Esophagus muscularis mucosa (tissue), 4 donors: ENCODE results near the gene PLA2G6. TPM values are rescaled to one million over a fixed set of nuclear protein-coding genes. Genes with fewer than 3 reads are reported as not detected.
"Not testable (repeated sequence)": the region's sequence is repeated elsewhere in the genome, so short reads cannot be mapped to it uniquely, and the experiment has no call there.

ENCODE experiments used
- DNase-seq: peaks from one replicate; pipeline ENCODE4 v3.0.0-alpha.2; 2017; ENCODE audit errors: extremely low spot score
- H3K27ac ChIP-seq, 4 donors: fragments of 200-600 bp; sonication (generic); replicated peaks in 1 of 4; 1 replicate in 3 of 4; 2 replicates in 1 of 4; pipeline ENCODE4 v1.5.1; 2016 to 2019; ENCODE audit warnings: mild to moderate bottlenecking in 1 of 4
- H3K27me3 ChIP-seq, 4 donors: fragments of 200-600 bp; sonication (generic); one replicate each; pipeline versions ENCODE4 v1.5.1 to v1.6.0; 2016 to 2019
- H3K36me3 ChIP-seq, 4 donors: fragments of 200-600 bp; sonication (generic); one replicate each; pipeline ENCODE4 v1.5.1; 2016 to 2019
- H3K4me1 ChIP-seq, 4 donors: fragments of 200-600 bp; sonication (generic); one replicate each; pipeline ENCODE4 v1.5.1; 2016 to 2019
- H3K4me3 ChIP-seq, 4 donors: fragments of 200-600 bp; sonication (generic); 1 replicate in 2 of 4; 2 replicates in 2 of 4; pipeline ENCODE4 v1.5.1; 2016 to 2019; ENCODE audit warnings: mild to moderate bottlenecking in 4 of 4, moderate library complexity in 1 of 4
- H3K9me3 ChIP-seq, 4 donors: fragments of 200-600 bp; sonication (generic); 1 replicate in 3 of 4; 2 replicates in 1 of 4; pipeline ENCODE4 v1.5.1; 2016 to 2019
- CTCF ChIP-seq, 3 experiments: fragments of 200-600 bp in 2 of 3; fragments of 450-650 bp in 1 of 3; sonication (generic) in 2 of 3; IDR thresholded peaks; one replicate each; pipeline ENCODE4 v1.5.1; 2017 to 2019; ENCODE audit warnings: antibody characterized with exemption in 3 of 3, mild to moderate bottlenecking in 2 of 3, moderate library complexity in 1 of 3
- EP300 ChIP-seq: sonication (generic); formaldehyde crosslinking; IDR thresholded peaks from one replicate; pipeline ENCODE4 v1.6.1; 2017; ENCODE audit warnings: antibody characterized with exemption
- POLR2A ChIP-seq: fragments of 450-650 bp; IDR thresholded peaks from one replicate; pipeline ENCODE4 v1.6.1; 2017; ENCODE audit warnings: antibody characterized with exemption, moderate library complexity, mild to moderate bottlenecking, low read depth
- POLR2AphosphoS5 ChIP-seq, 2 donors: sonication (generic); formaldehyde crosslinking; IDR thresholded peaks; one replicate each; pipeline ENCODE4 v1.6.1; 2017; ENCODE audit warnings: antibody characterized with exemption in 2 of 2
- WGBS: methylation state at CpG from one replicate; pipeline ENCODE4 v1.1.5; 2018; 5-methylcytosine and 5-hydroxymethylcytosine counted together
- intact Hi-C: fragments of 100-400 bp; cut with DNase I; formaldehyde crosslinking; loops from one replicate; pipeline ENCODE4 v1.15.1; 2023
- total RNA-seq, 4 donors: library from RNA; depleted of rRNA; stranded (reverse); fragments of >200 nt; gene quantifications; one replicate each; pipeline versions ENCODE4 v1.1.0 to v1.2.1, GENCODE V29; 2016

Gene PLA2G6
- total RNA-seq, 4 donors from 2014 or later: 13.9 to 18.3 (median 15.6) TPM

- Histone ChIP-seq H3K36me3 (no peaks in the 10 kb centered on the region), H3K4me1 (no peaks in the 10 kb centered on the region), H3K27me3 (no peaks in the 10 kb centered on the region), H3K4me3 (no peak overlapping the region), H3K9me3 (no peaks in the 10 kb centered on the region), H3K27ac (no peak overlapping the region)
- intact Hi-C loops: no loop called here
- WGBS: 95% methylated on average over 1 of the region's 1 CpG
- DNase-seq: no peak
- TF ChIP-seq EP300 (no peak), POLR2AphosphoS5 (IDR thresholded peaks at IDR 0.05) (no peak), POLR2A (no peak), CTCF (IDR thresholded peaks at IDR 0.05) (no peak)
Measured at GRCh38 chr22:38155703-38156102, 25.9 kb downstream of the PLA2G6 start.

- WGBS: 83% methylated on average over 1 of the region's 1 CpG
- H3K36me3 ChIP-seq, H3K27me3 ChIP-seq, H3K9me3 ChIP-seq, H3K4me1 ChIP-seq, H3K4me3 ChIP-seq, intact Hi-C loops, DNase-seq, H3K27ac ChIP-seq: not testable (repeated sequence)
Measured at GRCh38 chr22:38154563-38154915, 27.1 kb downstream of the PLA2G6 start.

- TF ChIP-seq CTCF (IDR thresholded peaks at IDR 0.05) (no peak), POLR2AphosphoS5 (IDR thresholded peaks at IDR 0.05) (no peak), POLR2A (no peak), EP300 (no peak)
- DNase-seq: no peak
- 44% methylated on average over 2 of the region's 4 CpGs for WGBS
- Histone ChIP-seq H3K27me3 (no peaks in the 10 kb centered on the region), H3K27ac (no peak overlapping the region), H3K4me3 (no peak overlapping the region), H3K9me3 (no peaks in the 10 kb centered on the region), H3K36me3 (no peaks in the 10 kb centered on the region), H3K4me1 (no peaks in the 10 kb centered on the region)
- intact Hi-C loops: no loop called here
Measured at GRCh38 chr22:38153821-38154562, 27.6 kb downstream of the PLA2G6 start.

- DNase-seq: no peak
- Histone ChIP-seq H3K27ac (no peak overlapping the region), H3K4me3 (no peak overlapping the region), H3K4me1 (no peaks in the 10 kb centered on the region), H3K27me3 (no peaks in the 10 kb centered on the region), H3K9me3 (no peaks in the 10 kb centered on the region), H3K36me3 (no peaks in the 10 kb centered on the region)
- intact Hi-C loops: no loop called here
- 89% methylated on average over 8 of the region's 8 CpGs for WGBS
- TF ChIP-seq POLR2A (no peak), POLR2AphosphoS5 (IDR thresholded peaks at IDR 0.05) (no peak), EP300 (no peak), CTCF (IDR thresholded peaks at IDR 0.05) (no peak)
Measured at GRCh38 chr22:38151126-38151500, 30.5 kb downstream of the PLA2G6 start.

GRCh38 chr22:38148245-38148644 is 33.4 kb downstream of the PLA2G6 start:
- H3K9me3 ChIP-seq: no peaks in the 10 kb centered on the region
- no peak for DNase-seq
- no peak overlapping the region for H3K4me3 ChIP-seq
- 73% methylated on average over 5 of the region's 5 CpGs for WGBS
- no peaks in the 10 kb centered on the region for H3K4me1 ChIP-seq
- H3K27me3 ChIP-seq: no peaks in the 10 kb centered on the region
- TF ChIP-seq POLR2A: no peak
- no peak for TF ChIP-seq POLR2AphosphoS5 (IDR thresholded peaks at IDR 0.05)
- no peak for TF ChIP-seq EP300
- no peak for TF ChIP-seq CTCF (IDR thresholded peaks at IDR 0.05)
- intact Hi-C loops: no loop called here
- H3K27ac ChIP-seq: no peak overlapping the region
- peaks cover 0 to 14% (median 3%) of the 10 kb centered on the region in 4 donors for H3K36me3 ChIP-seq

DNA sequence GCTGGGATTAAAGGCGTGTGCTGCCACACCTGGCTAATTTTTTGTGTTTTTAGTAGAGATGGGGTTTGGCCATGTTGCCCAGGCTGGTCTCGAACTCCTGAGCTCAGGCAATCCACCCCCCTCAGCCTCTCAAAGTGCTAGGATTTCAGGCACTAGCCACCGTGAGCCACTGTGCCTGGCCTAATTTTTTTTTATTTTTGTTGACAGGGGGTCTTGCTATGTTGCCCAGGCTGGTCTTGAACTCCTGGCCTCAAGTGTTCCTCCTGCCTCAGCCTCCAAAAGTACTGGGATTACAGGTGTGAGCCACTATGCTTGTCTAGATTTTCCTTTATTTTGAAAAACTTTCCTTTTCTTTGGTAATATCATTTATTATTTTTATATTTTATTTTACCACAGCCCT is 35.5 kb downstream of the PLA2G6 start:
- WGBS: 82% methylated on average over 3 of the region's 3 CpGs
- intact Hi-C loops, H3K9me3 ChIP-seq, H3K27ac ChIP-seq, DNase-seq, H3K4me1 ChIP-seq, H3K4me3 ChIP-seq, H3K27me3 ChIP-seq: not testable (repeated sequence)
- H3K36me3 ChIP-seq: peaks cover 0 to 29% (median 10%) of the 10 kb centered on the region in 4 donors
